RWPE1 (cell line): ENCODE measurements around the gene NT5DC1.

Experiments used
- CTCF ChIA-PET: fragments of 350-600 bp; sonication (Branson Sonifier 250); formaldehyde crosslinking; extraction: SDS; loops from one replicate; lab custom pipeline; 2021; lab: Yijun Ruan, JAX
- POLR2A ChIA-PET: fragments of 400-600 bp; formaldehyde crosslinking; extraction: SDS; loops from one replicate; lab custom pipeline; 2020; ENCODE audit warnings: antibody characterized with exemption; ENCODE audit not compliant: low non-redundant PET; lab: Yijun Ruan, JAX
- DNase-seq: peaks from one replicate; pipeline ENCODE4 v3.0.0; 2012; ENCODE audit warnings: low spot score
- H3K27ac ChIP-seq: fragments of 450-650 bp; 2 replicates; pipeline ENCODE4 v1.5.1; 2017
- CTCF ChIP-seq: fragments of 450-650 bp; conservative IDR thresholded peaks from 2 replicates; pipeline ENCODE4 v1.5.1; 2017; ENCODE audit warnings: low read depth, mild to moderate bottlenecking

The NT5DC1 gene

GRCh38 chr6:116221067-116221466 lies 120.4 kb downstream of the NT5DC1 start:
- ChIA-PET POLR2A (no interaction called here), CTCF (no interaction called here)
- H3K27ac ChIP-seq = no peak overlapping the region
- no peak for TF ChIP-seq CTCF
- no peak for DNase-seq

GRCh38 chr6:116221911-116222310 lies 121.3 kb downstream of the NT5DC1 start:
- DNase-seq = no peak
- TF ChIP-seq CTCF = no peak
- ChIA-PET POLR2A (no interaction called here), CTCF (no interaction called here)
- no peak overlapping the region for H3K27ac ChIP-seq

GRCh38 chr6:116223355-116223754 lies 122.7 kb downstream of the NT5DC1 start:
- TF ChIP-seq CTCF = no peak
- ChIA-PET POLR2A (no interaction called here), CTCF (no interaction called here)
- no peak for DNase-seq
- no peak overlapping the region for H3K27ac ChIP-seq

GRCh38 chr6:116229287-116229913 lies 128.7 kb downstream of the NT5DC1 start:
- H3K27ac ChIP-seq = no peak overlapping the region
- no peak for TF ChIP-seq CTCF
- ChIA-PET POLR2A (no interaction called here), CTCF (interaction anchor here (0.6 to 1.5 kb wide), 2 partner anchors 9 to 11 kb away, joined by 3 to 4 read pairs; no protein-coding TSS in a partner anchor)
- DNase-seq = peak; percentile 45

- CTCF ChIA-PET = no interaction called here
- no peak for DNase-seq
- H3K27ac ChIP-seq = no peak overlapping the region
- TF ChIP-seq CTCF = no peak
- POLR2A ChIA-PET = no interaction called here
Measured at GRCh38 chr6:116234689-116235088, 134.0 kb downstream of the NT5DC1 start.

GRCh38 chr6:116238083-116238482 lies 137.4 kb downstream of the NT5DC1 start:
- DNase-seq = no peak
- no peak for TF ChIP-seq CTCF
- no peak overlapping the region for H3K27ac ChIP-seq
- POLR2A ChIA-PET = no interaction called here
- CTCF ChIA-PET = interaction anchor here (0.6 to 0.8 kb wide), 2 partner anchors 8 to 20 kb away, joined by 3 read pairs; no protein-coding TSS in a partner anchor
